K562 (cell line): ENCODE results near the gene LTB4R2. TPM values are rescaled to one million over a fixed set of nuclear protein-coding genes. Genes with fewer than 3 reads are reported as not detected.

Source experiments
- ARID1B ChIP-seq: fragments of 450-650 bp; IDR thresholded peaks from 2 replicates; pipeline ENCODE4 v1.6.1; 2016; ENCODE audit warnings: antibody characterized with exemption, mild to moderate bottlenecking, inconsistent platforms
- ATF6 ChIP-seq: sonication (generic); formaldehyde crosslinking; IDR thresholded peaks from 2 replicates; pipeline ENCODE4 v1.4.0; 2020; ENCODE audit warnings: mild to moderate bottlenecking, missing genetic modification reagents
- CREB3L1 ChIP-seq: fragments of 450-650 bp; IDR thresholded peaks from 2 replicates; pipeline ENCODE4 v1.6.1; 2014; ENCODE audit warnings: low read depth, mild to moderate bottlenecking, moderate library complexity, borderline replicate concordance
- ETS2 ChIP-seq: IDR thresholded peaks from 2 replicates; pipeline ENCODE4 v1.6.1; 2016; ENCODE audit warnings: borderline replicate concordance, missing genetic modification characterization, mild to moderate bottlenecking, moderate library complexity, missing compliant biosample characterization; ENCODE audit not compliant: poor library complexity, severe bottlenecking
- FOSL1 ChIP-seq: fragments of 200-800 bp; sonication (Bioruptor generic); conservative IDR thresholded peaks from 2 replicates; pipeline ENCODE4 v1.6.1; 2016; ENCODE audit warnings: missing genetic modification characterization, missing compliant biosample characterization
- ILK ChIP-seq: fragments of 450-650 bp; IDR thresholded peaks from 2 replicates; pipeline ENCODE4 v1.6.1; 2016; ENCODE audit warnings: missing genetic modification characterization, low read depth, mild to moderate bottlenecking, missing compliant biosample characterization, moderate library complexity, borderline replicate concordance
- MGA ChIP-seq: fragments of 450-650 bp; IDR thresholded peaks from 2 replicates; pipeline ENCODE4 v1.6.1; 2016; ENCODE audit warnings: mild to moderate bottlenecking, moderate library complexity
- NR2C2 ChIP-seq, 2 experiments: fragments of 200-800 bp in 1 of 2; sonication (Bioruptor generic) in 1 of 2; sonication (generic) in 1 of 2; formaldehyde crosslinking in 1 of 2; IDR thresholded peaks; 2 replicates each; pipeline versions ENCODE4 v1.6.1 to v1.8.0; 2016 to 2022; ENCODE audit warnings: mild to moderate bottlenecking in 1 of 2, missing compliant biosample characterization in 1 of 2, missing genetic modification characterization in 1 of 2, missing genetic modification reagents in 1 of 2
- SP1 ChIP-seq: sonication (generic); formaldehyde crosslinking; IDR thresholded peaks from 2 replicates; pipeline ENCODE4 v1.8.1; 2022; ENCODE audit warnings: mild to moderate bottlenecking, missing genetic modification reagents
- ZNF79 ChIP-seq: fragments of 250-450 bp; sonication (Bioruptor Pico); IDR thresholded peaks from 2 replicates; pipeline ENCODE4 v1.4.0; 2020; ENCODE audit warnings: low read depth, mild to moderate bottlenecking, moderate library complexity
- polyA plus RNA-seq, 8 experiments: library from polyadenylated mRNA; depleted of rRNA in 4 of 8; stranded (reverse) in 5 of 8; unstranded in 3 of 8; fragments of >200 nt; fragmentation: Nextera tagmentation in 2 of 8; fragmentation: Illumina TruSeq in 1 of 8; extraction: Ambion mirVana in 2 of 8; extraction: Trizol in 1 of 8; gene quantifications; 2 replicates each; pipeline versions ENCODE4 v1.2.1 to v1.2.3, GENCODE V29; 2011 to 2014; ENCODE audit warnings: inconsistent platforms in 1 of 8, missing spikeins in 1 of 8
- total RNA-seq, 7 experiments: library from RNA; depleted of rRNA in 6 of 7; stranded (reverse); fragments of >200 nt in 6 of 7; fragmentation: Illumina TruSeq in 2 of 7; extraction: Trizol in 2 of 7; gene quantifications; 2 replicates each; pipeline versions ENCODE4 v1.2.1 to v1.2.3, GENCODE V29; 2011 to 2021; ENCODE audit warnings: low replicate concordance in 1 of 7

LTB4R2 gene
- total and polyA plus RNA-seq, 9 of the 15 experiments (the other 6 are each of a cell fraction or from before 2014, with no cell fraction given): 0.03 to 11.6 (median 2.8) TPM; not detected in 1

- TF ChIP-seq ATF6 (CRISPR knock-in tag) (peak; percentile 80; the same call in 1 of the 2 replicates), CREB3L1 (peak; percentile 42; the same call in 1 of the 2 replicates), MGA (peak; percentile 97), ETS2 (tag) (no peak), SP1 (CRISPR knock-in tag) (no peak), ARID1B (0 out of 2 replicates have a peak, but pooled peaks have one; percentile 14), ZNF79 (no peak), ILK (tag) (no peak), NR2C2 (CRISPR knock-in tag; IDR thresholded peaks at IDR 0.05) (peak; percentile 90), NR2C2 (tag; IDR thresholded peaks at IDR 0.05) (peak; percentile 89), FOSL1 (no peak)
These were observed 6.1 kb downstream of the LTB4R2 start (continued) for GRCh38 chr14:24315807-24316596.
